NB4 (cell line): ENCODE measurements around the gene TRMT1L.

Source experiments
- DNase-seq: peaks from one replicate; pipeline ENCODE4 v3.0.0; 2010; ENCODE audit warnings: low read depth
- H3K4me3 ChIP-seq: one replicate; pipeline ENCODE4 v1.5.1; 2011; ENCODE audit warnings: mild to moderate bottlenecking, low read depth, low read length, moderate library complexity
- MYC ChIP-seq: IDR thresholded peaks from 2 replicates; pipeline ENCODE4 v1.6.1; 2011; ENCODE audit warnings: low read depth, low read length
- POLR2A ChIP-seq: IDR thresholded peaks from 2 replicates; pipeline ENCODE4 v1.6.1; 2011; ENCODE audit warnings: mild to moderate bottlenecking; ENCODE audit not compliant: insufficient read length; ENCODE audit errors: extremely low read depth
- TF ChIP-seq, protein P1 (sequence below): IDR thresholded peaks from one replicate; pipeline ENCODE4 v1.5.1; 2012; ENCODE audit warnings: low read depth, low read length
- TF ChIP-seq, protein P2 (sequence below): IDR thresholded peaks from 2 replicates; pipeline ENCODE4 v1.6.1; 2011; ENCODE audit warnings: low read depth, low read length

TRMT1L gene

DNA sequence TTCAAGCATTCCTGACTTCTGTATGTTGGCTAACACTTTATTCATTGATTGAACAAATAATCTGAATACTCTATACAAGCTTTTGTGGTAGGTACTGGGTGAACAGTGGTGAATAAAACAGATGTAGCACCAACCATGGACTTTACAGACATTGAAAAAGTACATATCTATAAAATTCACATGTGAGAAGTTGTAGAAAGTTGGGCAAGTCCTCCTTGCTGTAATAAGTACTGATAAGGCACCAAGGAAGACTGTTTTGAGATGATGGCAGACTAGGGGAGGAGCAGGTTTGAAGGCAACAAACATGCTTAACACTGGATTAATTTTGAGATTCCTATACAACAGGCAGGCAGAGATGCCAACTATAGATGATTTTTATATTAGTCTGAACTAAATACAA lies 69.0 kb downstream of the TRMT1L start:
- no peak for TF ChIP-seq POLR2A
- TF ChIP-seq, protein P1, sequence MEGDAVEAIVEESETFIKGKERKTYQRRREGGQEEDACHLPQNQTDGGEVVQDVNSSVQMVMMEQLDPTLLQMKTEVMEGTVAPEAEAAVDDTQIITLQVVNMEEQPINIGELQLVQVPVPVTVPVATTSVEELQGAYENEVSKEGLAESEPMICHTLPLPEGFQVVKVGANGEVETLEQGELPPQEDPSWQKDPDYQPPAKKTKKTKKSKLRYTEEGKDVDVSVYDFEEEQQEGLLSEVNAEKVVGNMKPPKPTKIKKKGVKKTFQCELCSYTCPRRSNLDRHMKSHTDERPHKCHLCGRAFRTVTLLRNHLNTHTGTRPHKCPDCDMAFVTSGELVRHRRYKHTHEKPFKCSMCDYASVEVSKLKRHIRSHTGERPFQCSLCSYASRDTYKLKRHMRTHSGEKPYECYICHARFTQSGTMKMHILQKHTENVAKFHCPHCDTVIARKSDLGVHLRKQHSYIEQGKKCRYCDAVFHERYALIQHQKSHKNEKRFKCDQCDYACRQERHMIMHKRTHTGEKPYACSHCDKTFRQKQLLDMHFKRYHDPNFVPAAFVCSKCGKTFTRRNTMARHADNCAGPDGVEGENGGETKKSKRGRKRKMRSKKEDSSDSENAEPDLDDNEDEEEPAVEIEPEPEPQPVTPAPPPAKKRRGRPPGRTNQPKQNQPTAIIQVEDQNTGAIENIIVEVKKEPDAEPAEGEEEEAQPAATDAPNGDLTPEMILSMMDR: no peak
- TF ChIP-seq, protein P2, sequence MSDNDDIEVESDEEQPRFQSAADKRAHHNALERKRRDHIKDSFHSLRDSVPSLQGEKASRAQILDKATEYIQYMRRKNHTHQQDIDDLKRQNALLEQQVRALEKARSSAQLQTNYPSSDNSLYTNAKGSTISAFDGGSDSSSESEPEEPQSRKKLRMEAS: no peak
- TF ChIP-seq MYC: no peak
- H3K4me3 ChIP-seq: no peak overlapping the region
- DNase-seq: no peak

GRCh38 chr1:185087101-185087500 lies 69.7 kb downstream of the TRMT1L start:
- H3K4me3 ChIP-seq: no peak overlapping the region
- no peak for DNase-seq
- TF ChIP-seq, protein P1: no peak
- TF ChIP-seq MYC (no peak), POLR2A (no peak)
- TF ChIP-seq, protein P2: no peak

DNA sequence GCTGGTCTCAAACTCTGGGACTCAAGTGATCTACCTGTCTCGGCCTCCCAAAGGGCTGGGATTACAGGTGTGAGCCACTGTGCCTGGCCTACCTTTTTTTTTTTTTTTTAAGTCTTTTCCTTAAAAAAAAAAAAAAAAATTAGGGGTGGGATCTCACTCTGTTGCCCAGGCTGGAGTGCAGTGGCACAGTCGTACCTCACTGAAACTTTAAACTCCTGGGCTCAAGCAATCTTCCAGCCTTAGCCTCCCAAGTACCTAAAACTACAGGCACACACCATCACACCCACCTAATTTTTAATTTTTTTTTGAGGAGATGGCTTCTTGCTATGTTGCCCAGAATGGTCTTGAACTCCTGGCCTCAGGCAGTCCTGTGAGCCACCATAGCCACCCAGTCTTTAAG lies 72.9 kb downstream of the TRMT1L start:
- DNase-seq: no peak
- TF ChIP-seq POLR2A (no peak), MYC (no peak)
- TF ChIP-seq, protein P1: no peak
- TF ChIP-seq, protein P2: no peak
- H3K4me3 ChIP-seq: no peak overlapping the region

- no peak for DNase-seq
- TF ChIP-seq, protein P2: no peak
- TF ChIP-seq POLR2A (no peak), MYC (no peak)
- TF ChIP-seq, protein P1: no peak
- H3K4me3 ChIP-seq: no peak overlapping the region
Observed at GRCh38 chr1:185080422-185080821, 76.3 kb downstream of the TRMT1L start.

- TF ChIP-seq, protein P2: no peak
- TF ChIP-seq MYC: no peak
- no peak for TF ChIP-seq POLR2A
- TF ChIP-seq, protein P1: no peak
- H3K4me3 ChIP-seq: no peak overlapping the region
- DNase-seq: no peak
Observed at GRCh38 chr1:185077374-185077773, 79.4 kb downstream of the TRMT1L start.

- DNase-seq: no peak
- no peak overlapping the region for H3K4me3 ChIP-seq
- TF ChIP-seq, protein P2: no peak
- TF ChIP-seq, protein P1: no peak
- TF ChIP-seq MYC (no peak), POLR2A (no peak)
Observed at GRCh38 chr1:185075476-185075875, 81.3 kb downstream of the TRMT1L start.
